NCI-H1048 (cell line): ENCODE data around the gene AKAP6.

Source experiments
- DNase-seq: peaks from one replicate; lab custom pipeline; 2025; lab: John Stamatoyannopoulos, UW

AKAP6 gene

GRCh38 chr14:32821964-32822653 is 493.0 kb downstream of the AKAP6 start:
- DNase-seq = no peak

GRCh38 chr14:32823706-32824105 is 494.6 kb downstream of the AKAP6 start:
- no peak for DNase-seq

GRCh38 chr14:32824195-32824594 is 495.1 kb downstream of the AKAP6 start:
- no peak for DNase-seq

- DNase-seq = no peak
These were observed 496.0 kb downstream of the AKAP6 start for GRCh38 chr14:32825058-32825457.

GRCh38 chr14:32826404-32827082 is 497.4 kb downstream of the AKAP6 start:
- no peak for DNase-seq

- no peak for DNase-seq
These were observed 498.4 kb downstream of the AKAP6 start for GRCh38 chr14:32827514-32827913.

- DNase-seq = no peak
These were observed 506.8 kb downstream of the AKAP6 start for GRCh38 chr14:32835924-32836323.

GRCh38 chr14:32841698-32842097 is 512.6 kb downstream of the AKAP6 start:
- no peak for DNase-seq

- no peak for DNase-seq
These were observed 517.8 kb downstream of the AKAP6 start for GRCh38 chr14:32846821-32847365.

- no peak for DNase-seq
These were observed 518.8 kb downstream of the AKAP6 start for GRCh38 chr14:32847867-32848266.

- no peak for DNase-seq
These were observed 536.8 kb downstream of the AKAP6 start for GRCh38 chr14:32865827-32866376.

- DNase-seq = no peak
These were observed 554.1 kb downstream of the AKAP6 start for GRCh38 chr14:32883188-32883587.
